WI38 (cell line): ENCODE results near the gene IER3IP1.
"Not testable (repeated sequence)": the region's sequence is repeated elsewhere in the genome, so short reads cannot be mapped to it uniquely, and the experiment has no call there.

Source experiments
- H3K4me3 ChIP-seq: 2 replicates; pipeline ENCODE4 v1.5.1; 2011; ENCODE audit warnings: low read depth, mild to moderate bottlenecking, control low read depth, low read length
- TF ChIP-seq, protein P1 (sequence below): IDR thresholded peaks from 2 replicates; pipeline ENCODE4 v1.5.1; 2012; ENCODE audit warnings: low read depth, mild to moderate bottlenecking, control low read depth, low read length

The IER3IP1 gene

GRCh38 chr18:47172476-47172875 lies 3.7 kb downstream of the IER3IP1 start:
- H3K4me3 ChIP-seq: no peak overlapping the region
- TF ChIP-seq, protein P1, sequence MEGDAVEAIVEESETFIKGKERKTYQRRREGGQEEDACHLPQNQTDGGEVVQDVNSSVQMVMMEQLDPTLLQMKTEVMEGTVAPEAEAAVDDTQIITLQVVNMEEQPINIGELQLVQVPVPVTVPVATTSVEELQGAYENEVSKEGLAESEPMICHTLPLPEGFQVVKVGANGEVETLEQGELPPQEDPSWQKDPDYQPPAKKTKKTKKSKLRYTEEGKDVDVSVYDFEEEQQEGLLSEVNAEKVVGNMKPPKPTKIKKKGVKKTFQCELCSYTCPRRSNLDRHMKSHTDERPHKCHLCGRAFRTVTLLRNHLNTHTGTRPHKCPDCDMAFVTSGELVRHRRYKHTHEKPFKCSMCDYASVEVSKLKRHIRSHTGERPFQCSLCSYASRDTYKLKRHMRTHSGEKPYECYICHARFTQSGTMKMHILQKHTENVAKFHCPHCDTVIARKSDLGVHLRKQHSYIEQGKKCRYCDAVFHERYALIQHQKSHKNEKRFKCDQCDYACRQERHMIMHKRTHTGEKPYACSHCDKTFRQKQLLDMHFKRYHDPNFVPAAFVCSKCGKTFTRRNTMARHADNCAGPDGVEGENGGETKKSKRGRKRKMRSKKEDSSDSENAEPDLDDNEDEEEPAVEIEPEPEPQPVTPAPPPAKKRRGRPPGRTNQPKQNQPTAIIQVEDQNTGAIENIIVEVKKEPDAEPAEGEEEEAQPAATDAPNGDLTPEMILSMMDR: no peak

- TF ChIP-seq, protein P1: no peak
- H3K4me3 ChIP-seq: no peak overlapping the region
Measured at GRCh38 chr18:47168913-47169312, 7.3 kb downstream of the IER3IP1 start.

GRCh38 chr18:47168509-47168908 lies 7.7 kb downstream of the IER3IP1 start:
- no peak overlapping the region for H3K4me3 ChIP-seq
- TF ChIP-seq, protein P1: no peak

DNA sequence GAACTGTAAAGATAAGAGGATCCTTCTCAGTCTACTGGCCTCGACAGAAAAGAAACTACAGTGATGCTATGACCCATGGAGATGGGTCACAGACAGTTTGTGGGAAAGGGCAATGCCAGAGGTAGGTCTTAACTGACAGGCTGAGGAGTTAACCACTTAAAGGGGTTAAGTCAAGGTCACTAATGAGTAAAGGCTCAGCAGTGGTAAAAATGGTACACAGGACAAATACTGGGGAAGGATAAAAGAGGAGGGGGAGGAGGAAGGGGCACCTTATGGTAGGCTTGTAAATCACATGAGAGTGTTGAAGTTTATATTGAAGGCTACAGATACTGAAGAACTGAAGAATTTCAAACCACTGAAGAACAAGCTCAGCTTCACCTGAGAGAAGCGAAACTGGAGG lies 9.9 kb downstream of the IER3IP1 start:
- TF ChIP-seq, protein P1: no peak
- no peak overlapping the region for H3K4me3 ChIP-seq

GRCh38 chr18:47163241-47163640 lies 12.9 kb downstream of the IER3IP1 start:
- no peak overlapping the region for H3K4me3 ChIP-seq
- TF ChIP-seq, protein P1: no peak

GRCh38 chr18:47160256-47160655 lies 15.9 kb downstream of the IER3IP1 start:
- H3K4me3 ChIP-seq: no peak overlapping the region
- TF ChIP-seq, protein P1: no peak

- H3K4me3 ChIP-seq: not testable (repeated sequence)
Measured at GRCh38 chr18:47158404-47158803, 17.8 kb downstream of the IER3IP1 start.

- peak overlapping the region; percentile 82; the same call in 1 of the 2 replicates for H3K4me3 ChIP-seq
- TF ChIP-seq, protein P1: no peak
Measured at GRCh38 chr18:47151439-47151838, 24.7 kb downstream of the IER3IP1 start.
